ENCODE data around the gene COL3A1.

Gene COL3A1

DNA sequence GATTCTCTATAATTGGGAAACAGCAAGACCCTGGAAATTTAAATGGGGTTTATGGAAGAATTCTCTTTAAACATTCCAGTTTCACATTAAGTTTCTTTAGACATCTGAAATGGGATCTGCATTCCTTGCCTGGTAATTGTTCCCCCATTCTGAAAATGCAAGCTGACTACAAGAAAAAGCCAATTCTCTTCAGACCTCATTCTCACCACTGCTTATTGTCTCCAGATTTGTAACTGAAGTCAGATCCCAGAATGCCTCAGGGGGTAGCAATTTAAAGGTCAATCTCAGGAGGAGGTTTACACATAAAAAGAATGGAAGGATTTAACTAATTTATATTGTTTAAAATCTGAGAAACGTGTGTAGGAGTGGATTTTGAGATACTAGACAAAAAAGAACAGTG is 41.2 kb downstream of the COL3A1 start:
- peak; percentile 53 for DNase-seq (ENCODE audit: low read depth)

DNA sequence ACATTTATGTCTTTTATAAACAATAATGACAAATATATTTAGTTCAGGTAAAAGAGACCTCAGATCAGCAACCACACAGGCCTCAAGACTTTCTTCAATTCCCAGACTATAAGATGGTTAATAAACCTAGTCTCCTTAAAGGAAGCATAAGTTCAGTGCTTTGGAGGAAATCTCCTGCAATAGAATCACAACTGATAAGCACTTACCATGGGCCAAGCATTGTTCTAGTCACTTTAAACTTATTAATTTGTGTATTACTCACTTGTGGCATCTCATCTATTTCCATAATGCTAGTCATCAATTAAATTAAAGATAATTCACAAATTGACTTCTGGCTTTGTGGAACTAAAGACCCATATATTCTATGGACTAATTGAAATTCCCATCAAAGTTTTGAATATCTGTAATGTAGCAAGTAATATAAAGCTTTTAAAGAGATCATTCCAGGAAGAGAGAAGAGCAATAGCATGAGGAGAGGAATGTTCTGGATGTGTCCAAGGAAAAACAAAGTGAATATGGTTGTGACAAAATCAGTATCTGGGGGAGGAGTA is 42.2 kb downstream of the COL3A1 start:
- no peak for DNase-seq (ENCODE audit: low read depth)

DNA sequence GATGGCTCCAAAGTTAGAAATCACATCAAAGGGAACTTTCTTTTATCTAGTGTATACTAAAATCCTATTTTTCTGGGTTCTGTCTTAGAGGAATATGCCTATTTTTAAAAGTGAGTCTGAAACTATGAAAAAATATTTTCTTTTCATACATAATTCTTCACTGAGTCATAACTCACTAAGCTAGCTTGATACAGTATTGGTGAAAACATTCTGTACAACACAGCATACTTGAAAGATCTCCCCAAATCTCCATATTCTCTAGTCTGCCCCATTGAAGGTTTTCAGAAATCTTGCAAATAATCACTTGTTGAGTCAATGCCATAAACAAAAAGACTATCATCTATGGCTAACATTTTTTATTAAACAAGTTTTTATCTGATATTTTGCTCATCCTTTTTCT is 44.5 kb downstream of the COL3A1 start:
- DNase-seq (ENCODE audit: low read depth), result peak; percentile 62

DNA sequence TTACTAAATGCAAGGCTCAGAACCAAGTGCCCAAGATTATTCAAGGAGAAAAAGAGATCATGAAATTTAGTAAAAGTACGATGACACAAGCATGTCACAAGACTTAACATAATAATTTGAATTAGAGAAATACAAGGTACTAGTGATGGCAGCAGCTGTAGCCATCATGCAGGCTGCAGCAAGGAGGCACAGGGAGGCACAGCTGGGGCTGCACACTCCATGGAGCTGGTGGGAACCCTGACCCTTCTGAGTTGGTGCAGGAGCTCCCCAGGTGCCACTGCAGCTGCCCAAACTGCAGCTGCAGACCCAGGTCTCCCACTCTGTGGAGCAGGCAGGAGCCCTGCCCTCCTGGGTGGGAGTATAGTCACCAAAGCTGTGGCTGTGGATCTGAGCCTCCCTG is 46.0 kb downstream of the COL3A1 start:
- no peak for DNase-seq (ENCODE audit: low read depth)

DNA sequence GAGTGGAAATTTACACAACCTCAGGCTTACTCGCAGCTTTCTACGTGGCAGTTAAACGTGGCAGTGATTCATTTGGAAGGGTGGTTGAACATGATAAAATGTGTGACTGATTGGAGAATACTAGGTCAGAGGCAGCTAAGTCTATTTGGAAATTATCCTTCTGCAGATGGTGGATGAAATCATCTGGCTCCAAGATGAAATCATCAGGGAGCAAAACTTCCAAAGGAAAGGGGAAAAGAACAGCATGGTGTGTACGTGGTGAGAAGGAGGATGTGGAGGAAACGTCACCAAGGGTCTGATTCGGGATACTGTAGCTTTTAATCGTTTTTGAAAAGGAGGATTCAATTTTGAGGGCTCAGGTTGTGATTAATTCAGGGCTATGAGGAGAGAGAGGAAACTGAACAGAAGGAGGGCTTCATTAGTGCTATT is 47.9 kb downstream of the COL3A1 start:
- peak; percentile 92 for DNase-seq (ENCODE audit: low read depth)

DNA sequence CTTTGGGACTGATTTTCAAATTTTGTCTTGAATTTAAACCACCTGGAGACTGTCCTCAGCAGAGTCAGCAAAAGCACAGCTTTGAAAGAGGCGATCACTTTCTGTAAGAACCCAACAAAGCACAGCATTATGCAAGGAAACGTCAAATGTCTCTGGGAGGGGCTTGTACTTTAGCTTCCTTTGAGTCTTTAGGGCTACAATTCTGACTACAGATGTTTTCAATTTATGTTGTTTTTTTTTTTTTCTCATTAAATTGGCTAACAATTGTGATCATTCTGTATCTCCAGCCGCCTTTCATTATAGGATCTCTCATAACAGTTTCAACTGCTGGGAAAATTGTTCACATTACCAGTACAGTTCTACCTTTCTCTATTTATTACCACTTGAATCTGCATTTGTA is 48.3 kb downstream of the COL3A1 start:
- peak; percentile 79 for DNase-seq (ENCODE audit: low read depth)

DNA sequence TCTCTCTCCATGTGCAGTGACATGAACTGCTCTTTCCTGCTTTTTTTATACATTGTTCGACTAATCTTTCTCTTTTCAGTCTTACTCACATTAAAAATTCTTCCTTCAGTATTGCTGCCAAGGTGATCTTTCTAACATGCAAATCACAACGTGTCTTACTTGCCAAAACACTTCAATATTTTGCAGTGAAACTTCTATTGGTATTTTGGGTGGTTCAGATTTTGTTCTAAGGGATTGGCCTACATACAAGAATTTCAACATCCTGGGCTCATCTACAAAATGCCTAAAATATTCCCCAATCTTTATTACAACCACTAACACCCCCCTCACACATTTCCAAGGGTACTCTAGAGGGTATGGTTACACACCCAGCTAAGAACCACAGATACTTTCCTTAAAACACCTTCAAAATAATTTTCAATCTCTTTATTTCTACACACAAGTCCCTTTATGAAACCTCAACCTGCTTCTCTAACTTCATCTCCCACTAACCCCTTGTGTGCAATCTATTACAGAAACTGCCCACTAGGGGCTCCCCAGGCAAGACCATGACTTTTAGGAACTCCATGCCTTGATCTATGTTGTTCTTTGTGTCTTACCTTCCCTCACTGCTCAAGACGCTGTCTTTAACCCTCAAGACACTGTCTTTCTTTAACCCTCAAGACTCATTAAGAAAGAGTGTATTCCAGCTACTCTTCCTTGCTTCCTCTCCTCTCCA is 50.9 kb downstream of the COL3A1 start:
- DNase-seq (ENCODE audit: low read depth), result no peak

DNA sequence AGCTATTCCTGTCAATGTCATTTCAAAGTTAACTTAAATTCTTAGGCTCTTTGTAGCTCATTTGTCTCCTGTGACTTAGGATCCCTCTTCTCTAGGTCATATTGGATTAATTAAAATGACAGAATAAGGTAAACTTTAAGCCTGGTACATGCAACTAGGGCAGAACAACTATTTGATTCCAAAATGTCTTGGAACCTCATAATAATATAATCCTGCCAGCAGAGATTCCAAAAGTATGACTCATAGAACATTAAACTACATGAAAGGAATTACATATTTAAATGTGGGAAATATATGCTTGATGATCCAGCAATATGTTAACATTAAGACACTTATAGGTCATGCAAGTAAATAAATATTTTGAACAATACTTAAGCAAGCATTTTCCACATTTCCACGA is 63.3 kb downstream of the COL3A1 start:
- DNase-seq (ENCODE audit: low read depth), result peak; percentile 73

DNA sequence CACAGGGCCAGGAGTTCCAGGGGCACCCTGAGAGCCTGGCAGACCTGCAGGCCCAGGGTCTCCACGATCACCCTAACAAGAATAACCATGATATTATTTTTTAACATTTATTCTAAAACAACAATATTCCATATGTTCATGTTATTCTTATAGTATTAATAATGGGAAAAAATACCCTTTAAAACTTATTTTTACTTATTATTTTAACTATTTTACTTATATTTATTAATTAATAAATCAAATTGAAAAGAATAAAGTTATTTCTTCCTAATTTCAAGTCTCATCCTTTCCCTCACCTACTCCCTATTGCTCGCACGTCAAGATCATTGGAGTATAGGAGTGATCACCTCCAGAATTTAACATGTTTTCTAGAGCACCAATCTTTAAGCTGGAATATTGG is 71.7 kb downstream of the COL3A1 start:
- no peak for DNase-seq (ENCODE audit: low read depth)

DNA sequence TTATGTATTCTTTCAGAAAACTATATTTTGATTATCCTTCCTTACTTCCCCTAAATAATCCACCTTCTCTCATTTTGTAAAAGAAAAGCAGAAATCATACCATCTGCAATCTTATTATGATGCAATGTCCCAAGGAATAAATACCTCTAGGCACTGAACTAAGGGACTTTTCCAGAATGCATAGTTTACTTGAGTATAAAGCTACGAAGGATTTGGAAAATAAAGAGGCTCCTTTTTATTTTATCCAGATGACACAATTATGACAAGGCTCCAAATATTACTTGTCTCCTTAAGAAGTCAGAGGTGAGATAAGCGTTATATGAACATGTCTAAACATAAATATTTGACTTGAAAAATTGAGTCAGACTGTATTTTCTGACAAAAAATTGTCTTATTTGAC is 72.1 kb downstream of the COL3A1 start:
- no peak for DNase-seq (ENCODE audit: low read depth)

DNA sequence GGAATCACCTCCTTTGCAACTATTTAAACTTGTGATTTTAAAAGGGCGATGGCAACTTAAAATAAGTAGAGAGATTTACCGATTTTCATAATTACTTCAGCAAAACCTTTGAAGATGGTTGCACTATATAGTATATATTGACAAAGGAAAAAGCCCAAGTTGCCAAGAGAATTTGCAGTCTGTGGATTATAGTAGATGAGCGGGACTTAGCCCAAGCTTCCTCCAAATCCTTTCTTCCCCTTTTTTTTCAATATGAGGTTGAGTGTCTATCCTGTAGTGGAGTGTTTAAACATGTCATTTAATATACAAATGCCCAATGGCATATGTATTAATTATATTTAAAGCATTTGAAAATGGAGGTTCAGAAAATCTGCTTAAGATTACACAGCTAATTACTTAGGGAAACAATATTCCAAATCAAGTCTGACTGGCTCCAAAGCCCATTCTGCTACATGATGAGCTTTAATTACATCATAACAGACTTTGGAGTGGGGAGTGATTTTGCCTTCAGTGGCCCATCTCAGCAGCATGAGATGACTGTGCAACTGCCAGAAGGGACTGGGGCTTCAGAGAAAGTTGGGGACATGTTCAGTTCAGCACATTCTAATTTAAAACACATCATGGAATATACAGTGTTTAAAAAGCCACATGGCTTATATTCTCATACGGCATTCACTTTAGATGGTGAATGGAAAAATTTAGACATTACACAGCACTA is 73.2 kb downstream of the COL3A1 start:
- DNase-seq (ENCODE audit: low read depth), result no peak

DNA sequence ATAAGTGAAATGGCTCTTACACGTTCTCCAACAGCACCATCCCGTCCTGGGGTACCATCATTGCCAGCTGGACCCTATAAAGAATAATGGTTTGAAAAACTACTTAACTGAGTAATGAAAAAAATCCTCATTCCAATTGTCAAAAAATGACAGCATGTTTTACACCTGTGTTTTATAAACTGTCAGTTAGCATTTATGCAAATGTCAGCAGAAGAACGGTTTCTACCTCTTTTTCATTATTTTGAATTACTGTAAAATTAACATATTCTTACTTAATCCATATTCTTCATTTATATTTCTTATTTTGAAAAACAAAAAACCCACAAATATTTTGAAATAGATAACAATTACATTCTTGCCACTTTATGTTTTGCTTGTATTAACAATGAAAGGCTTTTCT is 74.0 kb downstream of the COL3A1 start:
- no peak for DNase-seq (ENCODE audit: low read depth)

DNA sequence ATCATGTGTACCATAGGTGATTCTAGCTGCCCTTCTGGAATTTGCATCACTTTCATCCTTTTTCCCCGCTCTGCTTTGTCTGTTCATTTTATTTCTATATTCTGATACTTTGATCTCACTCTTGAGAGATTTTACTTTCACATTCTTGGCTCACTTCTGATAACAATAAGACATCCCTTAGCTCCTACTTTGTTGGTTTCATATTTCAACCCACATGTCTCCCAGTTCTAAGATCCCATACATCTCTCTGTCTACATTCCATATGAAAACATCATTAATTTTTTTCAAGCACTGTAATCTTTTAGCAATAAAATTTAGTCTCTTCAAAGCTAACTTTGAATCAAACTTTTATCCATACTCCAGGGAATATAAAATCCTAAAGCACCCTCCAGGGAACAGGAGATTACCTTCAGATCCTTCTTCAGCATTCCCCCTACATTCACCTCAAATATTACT is 75.6 kb downstream of the COL3A1 start:
- DNase-seq (ENCODE audit: low read depth), result peak; percentile 63

DNA sequence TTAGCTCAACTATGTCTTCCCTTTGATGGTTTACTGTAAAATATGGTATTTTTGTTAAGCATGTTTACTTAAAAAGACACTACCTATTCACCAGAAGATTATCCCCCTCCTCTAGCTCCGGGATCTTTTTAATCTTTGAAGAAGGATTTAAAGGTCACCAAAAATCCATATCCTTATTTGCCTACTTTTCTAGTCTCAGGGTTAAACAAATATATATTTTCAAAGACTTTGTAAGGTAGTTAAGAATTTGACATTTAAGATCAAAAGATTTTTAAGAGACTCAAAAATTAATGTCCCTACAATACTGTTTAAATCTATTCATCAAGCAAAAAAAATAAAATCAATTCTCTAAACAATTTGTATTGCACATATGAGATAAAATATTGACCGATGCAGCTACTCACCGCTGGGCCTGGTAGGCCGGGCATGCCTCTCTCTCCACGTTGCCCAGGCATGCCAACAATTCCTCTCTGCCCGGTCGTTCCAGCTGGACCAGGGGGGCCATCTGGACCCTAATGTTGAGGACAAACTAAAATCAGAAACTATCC is 76.1 kb downstream of the COL3A1 start:
- DNase-seq (ENCODE audit: low read depth), result no peak

DNA sequence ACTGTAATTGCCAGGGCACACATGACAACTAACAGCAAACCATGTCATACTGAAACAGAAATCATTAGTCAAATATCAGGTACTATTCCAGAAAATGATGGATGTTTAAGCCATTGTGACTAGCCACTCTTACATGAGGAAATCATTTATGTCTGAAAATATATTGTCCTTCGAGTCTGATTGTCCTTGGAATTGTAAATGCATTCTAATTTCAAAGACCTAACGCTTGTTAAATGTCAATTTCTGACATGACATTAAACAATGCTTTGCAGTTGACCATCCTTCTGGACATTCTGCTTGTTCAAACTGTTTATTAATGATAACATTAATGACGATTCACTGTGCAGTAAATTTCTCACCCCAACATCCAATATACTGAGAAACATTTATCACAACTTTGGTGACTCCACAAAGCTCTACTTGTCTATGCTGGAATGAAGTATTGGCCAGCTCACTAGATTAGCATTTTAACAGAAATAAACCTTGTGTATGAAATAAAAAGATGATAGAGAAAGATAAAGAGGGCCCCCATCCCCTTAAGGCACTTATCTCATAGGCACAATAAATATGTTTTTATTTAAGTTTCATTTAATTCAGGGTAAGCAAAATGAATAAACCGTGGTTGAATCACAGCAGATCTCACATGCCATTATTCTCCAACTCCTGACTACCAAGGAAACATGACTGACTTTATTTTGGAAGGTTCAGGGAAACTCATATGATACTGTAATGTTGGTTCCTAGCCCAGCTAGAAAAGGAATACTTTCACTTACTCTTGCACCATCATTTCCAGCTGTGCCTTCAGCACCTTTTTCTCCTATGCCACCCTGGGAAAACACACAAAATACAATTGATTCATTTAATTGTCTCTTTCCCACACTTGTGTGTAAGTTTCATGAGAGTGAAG is 82.3 kb downstream of the COL3A1 start:
- peak; percentile 35 for DNase-seq (ENCODE audit: low read depth)

DNA sequence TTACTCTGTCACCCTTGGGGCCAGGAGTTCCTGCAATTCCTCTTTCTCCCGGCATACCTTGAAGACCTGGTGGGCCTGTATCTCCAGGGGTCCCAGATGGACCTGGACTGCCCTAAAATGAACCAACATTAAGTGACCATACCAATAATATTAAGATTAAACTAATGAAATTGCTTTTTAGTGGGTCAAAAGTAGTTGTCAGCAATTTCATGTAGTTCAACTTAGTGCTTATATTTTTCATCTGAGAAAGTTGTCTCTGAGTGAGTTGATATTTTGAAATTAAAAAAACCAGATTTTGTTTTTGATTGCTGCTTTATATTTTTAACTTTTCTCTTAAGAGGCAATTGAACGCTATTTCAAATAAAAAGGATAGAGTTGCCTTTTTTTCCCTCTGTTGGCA is 83.1 kb downstream of the COL3A1 start:
- DNase-seq (ENCODE audit: low read depth), result no peak

DNA sequence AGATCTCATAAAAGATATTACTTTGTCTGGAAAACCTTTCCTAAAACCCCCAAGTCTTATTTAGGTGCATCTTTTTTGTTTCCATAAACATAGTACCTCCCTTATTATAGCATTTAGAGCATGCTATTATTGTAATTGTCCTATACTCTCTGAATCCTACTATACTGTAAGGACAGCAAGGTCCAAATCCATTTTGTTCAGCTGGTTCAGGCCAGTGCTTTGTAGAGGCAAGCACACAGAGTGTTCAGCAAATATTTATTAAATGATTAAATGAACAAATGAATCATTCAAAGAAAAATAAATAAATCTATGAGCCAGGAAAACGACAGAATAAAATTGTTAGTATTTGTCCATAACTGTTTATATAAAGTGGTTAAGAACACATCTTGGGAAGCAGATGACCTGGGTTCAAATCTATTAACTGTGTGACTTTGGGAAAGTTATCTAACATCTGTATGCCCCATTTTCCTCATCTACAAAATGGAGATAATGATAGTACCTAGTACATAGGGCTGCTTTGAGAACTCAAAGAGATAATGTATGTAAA is 86.0 kb downstream of the COL3A1 start:
- DNase-seq (ENCODE audit: low read depth), result peak; percentile 57

Data from EH (cell line).